Measurements from ENCODE around the gene DEPDC1.

DNA sequence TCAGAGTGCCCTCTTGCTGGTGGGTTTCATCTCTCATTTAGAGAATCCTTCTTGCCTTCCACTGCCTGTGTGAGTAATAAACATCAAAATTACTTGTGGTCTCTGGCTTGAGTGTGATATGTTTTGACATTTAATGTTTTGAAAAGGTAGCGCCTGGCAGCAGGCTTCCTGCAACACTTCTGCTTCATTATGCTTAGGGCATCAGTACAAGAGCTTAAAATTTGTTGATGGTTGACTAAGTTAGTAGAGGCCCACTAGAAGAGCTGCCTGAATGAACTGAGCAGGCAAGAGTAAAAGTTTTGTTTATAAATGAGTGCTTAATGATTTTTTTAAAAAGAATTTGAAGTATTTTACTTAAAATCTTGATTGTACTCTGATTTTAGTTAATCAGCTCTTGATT, 40.7 kb downstream of the DEPDC1 start:
- TF ChIP-seq ATF2 (CRISPR knock-in tag; IDR thresholded peaks at IDR 0.05; ENCODE audit: borderline replicate concordance, low read depth) (no peak), CTCF (IDR thresholded peaks at IDR 0.05) (no peak), ZNF512 (CRISPR knock-in tag; IDR thresholded peaks at IDR 0.05; ENCODE audit: borderline replicate concordance) (no peak), USF2 (CRISPR knock-in tag; IDR thresholded peaks at IDR 0.05) (no peak), JUN (CRISPR knock-in tag; IDR thresholded peaks at IDR 0.05) (no peak), ERG (CRISPR knock-in tag; IDR thresholded peaks at IDR 0.05) (no peak)
